PC-3 (cell line): Measurements from ENCODE around the gene EXOG.

ENCODE experiments used
- CTCF ChIP-seq: fragments of 300-600 bp; sonication (generic); conservative IDR thresholded peaks from 2 replicates; pipeline ENCODE4 v1.5.1; 2017; ENCODE audit warnings: antibody characterized with exemption, low read depth, mild to moderate bottlenecking, low read length
- EZH2 ChIP-seq: fragments of 300-600 bp; sonication (generic); IDR thresholded peaks from one replicate; pipeline ENCODE4 v1.6.1; 2017; ENCODE audit warnings: antibody characterized with exemption, mild to moderate bottlenecking, low read length; ENCODE audit not compliant: unreplicated experiment

- no peak for TF ChIP-seq CTCF
- no peak for TF ChIP-seq EZH2
These were observed 22.9 kb downstream of the EXOG start for GRCh38 chr3:38519000-38519399.
